ENCODE results near the gene ITPA. TPM values are rescaled to one million over a fixed set of nuclear protein-coding genes. Genes with fewer than 3 reads are reported as not detected.
A peak's percentile ranks its signal among the peaks of the same experiment; 100 is the strongest.

The ITPA gene
- total RNA-seq, 1 experiment from 2014 or later, result 69.2 TPM

DNA sequence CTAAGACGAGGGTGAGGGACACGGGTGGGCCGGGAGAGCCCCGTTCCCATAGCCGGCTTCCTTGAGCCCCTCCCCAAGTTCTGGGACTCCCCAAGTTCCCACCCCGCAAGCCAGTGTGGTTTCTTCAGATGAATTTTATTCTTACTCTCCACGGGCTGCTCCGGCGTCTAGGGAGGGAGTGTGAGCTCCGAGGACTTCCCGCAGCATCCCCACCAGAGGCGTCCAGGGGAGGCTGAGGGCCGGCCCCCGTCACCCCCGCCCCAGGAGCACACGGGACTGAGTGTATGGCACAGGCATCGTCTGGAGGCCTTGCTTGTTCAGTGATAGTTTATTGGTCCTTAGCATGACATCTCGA lies 39.7 kb downstream of the ITPA start:
- ChIA-PET CTCF (interaction anchor here (0.6 to 1.9 kb wide), 2 partner anchors 29 to 31 kb away, joined by 4 to 8 read pairs; no protein-coding TSS in a partner anchor), POLR2A (ENCODE audit: unreplicated experiment) (interaction anchor here (0.7 kb wide), 1 partner anchor 22 kb away, joined by 3 read pairs; no protein-coding TSS in a partner anchor)
- Histone ChIP-seq H3K27ac (no peak overlapping the region), H3F3A (ENCODE audit: insufficient read depth, low read depth) (no peaks in the 10 kb centered on the region), H3K36me3 (ENCODE audit: low read depth) (no peaks in the 10 kb centered on the region), H3K9me2 (ENCODE audit: insufficient read depth) (no peaks in the 10 kb centered on the region), H3K79me2 (ENCODE audit: low read depth) (no peaks in the 10 kb centered on the region), H3K27me3 (ENCODE audit: insufficient read depth, low read depth) (no peaks in the 10 kb centered on the region), H4K20me1 (ENCODE audit: insufficient read depth) (no peaks in the 10 kb centered on the region), H3K4me2 (no peak overlapping the region), H3K4me3 (no peak overlapping the region), H3K9me3 (ENCODE audit: insufficient read depth, low read depth) (no peaks in the 10 kb centered on the region), H2AFZ (no peak overlapping the region), H3K4me1 (replicated peaks; ENCODE audit: insufficient read depth) (no peaks in the 10 kb centered on the region)
- TF ChIP-seq EZH2 (IDR thresholded peaks at IDR 0.05; ENCODE audit: low read depth), result no peak
- TF ChIP-seq, protein P1, sequence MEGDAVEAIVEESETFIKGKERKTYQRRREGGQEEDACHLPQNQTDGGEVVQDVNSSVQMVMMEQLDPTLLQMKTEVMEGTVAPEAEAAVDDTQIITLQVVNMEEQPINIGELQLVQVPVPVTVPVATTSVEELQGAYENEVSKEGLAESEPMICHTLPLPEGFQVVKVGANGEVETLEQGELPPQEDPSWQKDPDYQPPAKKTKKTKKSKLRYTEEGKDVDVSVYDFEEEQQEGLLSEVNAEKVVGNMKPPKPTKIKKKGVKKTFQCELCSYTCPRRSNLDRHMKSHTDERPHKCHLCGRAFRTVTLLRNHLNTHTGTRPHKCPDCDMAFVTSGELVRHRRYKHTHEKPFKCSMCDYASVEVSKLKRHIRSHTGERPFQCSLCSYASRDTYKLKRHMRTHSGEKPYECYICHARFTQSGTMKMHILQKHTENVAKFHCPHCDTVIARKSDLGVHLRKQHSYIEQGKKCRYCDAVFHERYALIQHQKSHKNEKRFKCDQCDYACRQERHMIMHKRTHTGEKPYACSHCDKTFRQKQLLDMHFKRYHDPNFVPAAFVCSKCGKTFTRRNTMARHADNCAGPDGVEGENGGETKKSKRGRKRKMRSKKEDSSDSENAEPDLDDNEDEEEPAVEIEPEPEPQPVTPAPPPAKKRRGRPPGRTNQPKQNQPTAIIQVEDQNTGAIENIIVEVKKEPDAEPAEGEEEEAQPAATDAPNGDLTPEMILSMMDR (conservative IDR thresholded peaks at IDR 0.05), result no peak
- no TSS peak for BruUV-seq (replicated peaks)
- DNase-seq, result no peak
- intact Hi-C loops (cut with micrococcal nuclease; ENCODE audit: unreplicated experiment), result no loop called here

DNA sequence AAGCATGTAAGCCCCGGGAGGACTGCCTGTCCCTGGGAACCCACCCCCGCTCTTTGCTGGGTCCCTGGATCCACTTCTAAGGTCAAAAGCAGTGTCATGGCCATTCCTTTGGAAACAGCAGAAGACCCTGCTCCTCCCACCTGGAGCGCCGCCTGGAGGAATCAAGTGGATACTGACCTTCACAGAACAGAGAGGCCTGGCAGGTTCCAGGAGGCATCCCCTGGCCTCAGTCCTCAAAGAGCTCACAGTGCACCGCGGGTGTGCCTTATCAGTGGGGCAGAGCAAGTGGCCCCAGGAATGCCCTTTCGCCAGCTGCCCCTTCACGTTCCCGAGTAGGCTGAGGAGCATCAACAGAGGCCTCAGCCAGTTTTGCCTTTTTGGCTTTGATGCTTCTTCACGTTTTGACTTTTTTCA lies 40.8 kb downstream of the ITPA start:
- peak in 1 of 2 experiments; percentile 34 for DNase-seq

DNA sequence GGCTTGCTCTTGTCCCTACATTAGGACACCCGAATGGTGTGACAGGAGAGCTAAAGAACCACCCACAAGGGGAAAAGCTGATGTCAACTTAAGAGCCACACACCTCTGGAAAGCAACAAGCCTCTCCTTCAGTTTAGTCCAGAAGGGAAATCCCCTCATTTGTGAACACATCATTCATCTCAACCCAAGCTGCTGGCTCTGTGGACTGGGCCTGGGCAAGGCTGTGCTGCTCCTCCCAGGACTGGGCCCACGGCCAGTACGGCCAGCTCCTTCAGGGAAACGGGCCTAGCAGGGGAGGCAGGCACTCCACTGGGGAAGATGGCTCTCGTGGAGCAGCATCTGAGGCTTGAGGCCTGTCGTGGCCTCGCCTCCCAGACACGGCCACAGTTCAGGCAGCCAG lies 42.5 kb downstream of the ITPA start:
- no peak for DNase-seq
- no peaks in the 10 kb centered on the region for H4K20me1 ChIP-seq (ENCODE audit: insufficient read depth)
- CTCF ChIA-PET, result interaction anchor here (0.6 kb wide), 1 partner anchor 323 kb away, joined by 6 read pairs; no protein-coding TSS in a partner anchor
- no peak overlapping the region for H3K4me3 ChIP-seq
- no peaks in the 10 kb centered on the region for H3K79me2 ChIP-seq (ENCODE audit: low read depth)
- H3K27ac ChIP-seq, result no peak overlapping the region
- no peak overlapping the region for H3K4me2 ChIP-seq
- H3K9me3 ChIP-seq (ENCODE audit: insufficient read depth, low read depth), result no peaks in the 10 kb centered on the region
- BruUV-seq (replicated peaks), result no TSS peak
- intact Hi-C loops (cut with micrococcal nuclease; ENCODE audit: unreplicated experiment), result no loop called here
- no peaks in the 10 kb centered on the region for H3K4me1 ChIP-seq (replicated peaks; ENCODE audit: insufficient read depth)
- H3K9me2 ChIP-seq (ENCODE audit: insufficient read depth), result no peaks in the 10 kb centered on the region
- POLR2A ChIA-PET (ENCODE audit: unreplicated experiment), result no interaction called here
- no peaks in the 10 kb centered on the region for H3F3A ChIP-seq (ENCODE audit: insufficient read depth, low read depth)
- TF ChIP-seq, protein P1 (conservative IDR thresholded peaks at IDR 0.05), result no peak
- TF ChIP-seq EZH2 (IDR thresholded peaks at IDR 0.05; ENCODE audit: low read depth), result no peak
- no peaks in the 10 kb centered on the region for H3K36me3 ChIP-seq (ENCODE audit: low read depth)
- H2AFZ ChIP-seq, result no peak overlapping the region
- H3K27me3 ChIP-seq (ENCODE audit: insufficient read depth, low read depth), result no peaks in the 10 kb centered on the region

More for the DNA sequence above, 40.8 kb downstream of the ITPA start:
- ChIA-PET CTCF (interaction anchor here (0.7 to 1.9 kb wide), 3 partner anchors 27 to 41 kb away, joined by 3 to 8 read pairs (median 3); partner anchors contain the start of gene ITPA), POLR2A (ENCODE audit: unreplicated experiment) (interaction anchor here (0.6 kb wide), 2 partner anchors 25 to 417 kb away, joined by 3 to 26 read pairs; no protein-coding TSS in a partner anchor)
- Histone ChIP-seq H3K4me1 (replicated peaks; ENCODE audit: insufficient read depth) (no peaks in the 10 kb centered on the region), H3K36me3 (ENCODE audit: low read depth) (no peaks in the 10 kb centered on the region), H3K9me3 (ENCODE audit: insufficient read depth, low read depth) (no peaks in the 10 kb centered on the region), H3K4me2 (no peak overlapping the region), H3K79me2 (ENCODE audit: low read depth) (no peaks in the 10 kb centered on the region), H3K27me3 (ENCODE audit: insufficient read depth, low read depth) (no peaks in the 10 kb centered on the region), H3K4me3 (no peak overlapping the region), H3F3A (ENCODE audit: insufficient read depth, low read depth) (no peaks in the 10 kb centered on the region), H2AFZ (no peak overlapping the region), H3K27ac (no peak overlapping the region), H3K9me2 (ENCODE audit: insufficient read depth) (no peaks in the 10 kb centered on the region), H4K20me1 (ENCODE audit: insufficient read depth) (no peaks in the 10 kb centered on the region)
- TF ChIP-seq, protein P1 (conservative IDR thresholded peaks at IDR 0.05), result peak; percentile 61
- TF ChIP-seq EZH2 (IDR thresholded peaks at IDR 0.05; ENCODE audit: low read depth), result no peak
- no TSS peak for BruUV-seq (replicated peaks)
- intact Hi-C loops (cut with micrococcal nuclease; ENCODE audit: unreplicated experiment), result loop anchor here (1.0 kb wide), 1 partner anchor 32 kb away; no protein-coding TSS in a partner anchor

Measured in PC-9 (cell line).